Effector CD8-positive, alpha-beta T cell (primary cell): ENCODE data around the gene TMEM35B.
"Not testable (repeated sequence)": the region's sequence is repeated elsewhere in the genome, so short reads cannot be mapped to it uniquely, and the experiment has no call there.

ENCODE experiments used
- DNase-seq: peaks from one replicate; lab custom pipeline; 2025; lab: John Stamatoyannopoulos, UW
- total RNA-seq, 4 experiments: gene quantifications; one replicate each; lab custom pipeline; 2026; lab: John Stamatoyannopoulos, UW

TMEM35B gene
- total RNA-seq, result 0 to 0.49 (median 0.31) reads per million in 4 experiments

DNA sequence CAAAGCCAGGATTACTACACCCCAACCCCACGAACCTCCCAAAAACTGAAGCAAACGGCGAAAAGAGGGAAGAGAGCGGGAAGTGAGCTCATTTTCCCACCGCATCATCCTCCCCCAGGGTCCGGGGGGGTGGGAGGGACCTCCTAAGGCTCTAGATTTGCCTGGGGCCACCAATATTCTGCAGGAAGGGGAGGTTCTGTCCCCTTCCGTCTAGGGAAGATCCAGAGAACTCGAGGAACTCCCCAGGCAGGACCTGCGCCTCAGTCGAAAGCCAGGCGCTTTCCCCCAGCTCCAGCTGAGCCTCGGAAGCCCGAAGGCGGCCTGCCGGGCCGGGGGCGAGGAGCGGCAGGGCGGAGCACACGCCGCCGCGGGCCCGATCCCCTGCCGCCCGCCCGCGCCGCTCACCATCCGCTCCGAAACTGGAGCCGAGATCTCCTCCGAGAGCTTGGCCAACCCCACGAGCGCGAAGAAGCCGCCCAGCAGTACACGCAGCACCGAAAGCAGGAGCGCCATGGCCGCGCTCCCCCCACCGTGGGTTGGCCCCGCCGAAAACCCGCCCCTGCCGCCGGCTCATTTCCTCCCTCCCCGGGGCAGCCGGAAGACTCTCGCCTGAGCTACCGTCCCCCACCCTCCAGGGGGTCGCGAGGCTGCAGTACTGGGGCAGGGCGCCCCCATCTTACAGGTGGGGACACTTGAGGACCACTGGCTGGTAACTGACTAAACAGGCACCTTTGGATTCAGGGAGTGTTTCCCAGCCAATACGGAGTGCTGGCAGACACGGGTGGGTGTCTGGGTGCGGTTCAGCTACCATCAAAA lies at the start of gene TMEM35B:
TMEM35B (minus strand) TSS at position 555 of the 816 bp plus-strand sequence; CDS start at position 513, 42 bp downstream.
- peak; percentile 61 for DNase-seq

- no peak for DNase-seq
These were observed 48.2 kb upstream of the TMEM35B start for GRCh38 chr1:35033346-35033745.

GRCh38 chr1:35032384-35032739 lies 47.2 kb upstream of the TMEM35B start:
- no peak for DNase-seq

DNA sequence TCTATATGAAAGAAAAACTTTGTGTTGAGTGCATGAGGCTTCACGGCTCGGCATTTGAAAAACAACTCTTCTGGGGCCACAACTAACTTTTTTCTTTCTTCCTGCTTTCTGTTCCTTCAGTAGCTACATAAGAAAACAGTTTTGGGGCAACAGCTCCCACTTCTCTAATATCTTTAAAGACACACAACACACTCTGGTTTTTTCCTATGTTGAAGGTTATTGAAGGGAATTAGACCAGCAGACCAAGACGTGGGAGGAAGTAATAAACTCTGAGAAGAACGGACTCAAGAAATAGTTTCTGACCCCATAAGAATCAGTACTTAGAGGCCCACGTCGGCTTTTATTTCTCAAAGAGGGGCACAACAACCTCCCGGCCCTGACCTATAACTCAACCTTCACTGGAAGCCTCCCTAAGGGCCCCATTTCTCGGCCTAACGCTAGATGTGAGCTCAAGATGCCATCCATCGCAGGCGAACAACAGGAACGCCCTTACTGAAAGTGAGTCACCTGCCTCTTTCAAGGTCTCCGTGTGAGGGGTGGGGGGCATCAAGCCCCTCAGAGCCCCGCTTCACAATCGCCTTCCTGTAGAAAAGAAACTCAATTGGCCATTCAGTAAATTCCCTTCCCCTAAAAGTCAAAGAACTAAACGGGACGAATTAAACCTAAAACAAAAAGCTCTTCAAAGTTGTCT lies 45.8 kb upstream of the TMEM35B start:
- no peak for DNase-seq

DNA sequence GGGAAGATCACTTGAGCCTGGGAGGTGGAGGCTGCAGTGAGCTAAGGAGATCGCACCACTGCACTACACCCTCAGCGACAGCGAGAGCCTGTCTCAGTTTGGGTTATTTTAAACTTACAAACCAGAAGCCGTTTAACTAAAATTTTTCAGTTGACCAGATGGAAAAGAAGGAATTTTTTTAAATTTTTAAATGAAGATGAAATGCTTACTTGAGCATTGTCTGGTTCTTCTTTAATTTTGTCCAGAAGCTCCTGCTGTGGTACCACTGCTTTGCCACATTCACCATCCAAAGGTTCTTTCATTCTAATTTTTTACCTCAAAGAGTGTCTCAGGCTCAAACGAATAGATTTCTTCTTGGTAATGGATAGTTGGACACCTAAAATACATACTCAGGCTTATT lies 45.2 kb upstream of the TMEM35B start:
- DNase-seq, result no peak

DNA sequence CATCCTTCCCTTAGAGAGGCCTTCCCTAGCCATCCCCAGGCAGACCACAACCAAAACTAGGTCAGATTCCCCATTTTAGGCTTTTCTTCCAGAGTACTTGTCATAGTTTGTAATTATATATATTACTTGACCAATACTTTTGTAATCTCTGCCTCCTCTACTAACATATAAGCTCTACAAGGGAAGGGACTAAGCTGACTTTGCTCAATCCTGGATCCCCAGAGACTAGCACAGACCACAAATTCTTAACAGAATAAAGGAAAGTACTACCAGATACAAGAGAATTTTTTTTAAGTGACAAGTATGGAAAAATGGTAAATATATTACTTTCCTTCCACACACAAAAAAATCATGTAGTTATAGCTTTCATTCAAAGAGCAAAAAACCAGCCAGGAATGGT lies 44.6 kb upstream of the TMEM35B start:
- no peak for DNase-seq

GRCh38 chr1:35016406-35016805 lies 31.3 kb upstream of the TMEM35B start:
- DNase-seq, result no peak

DNA sequence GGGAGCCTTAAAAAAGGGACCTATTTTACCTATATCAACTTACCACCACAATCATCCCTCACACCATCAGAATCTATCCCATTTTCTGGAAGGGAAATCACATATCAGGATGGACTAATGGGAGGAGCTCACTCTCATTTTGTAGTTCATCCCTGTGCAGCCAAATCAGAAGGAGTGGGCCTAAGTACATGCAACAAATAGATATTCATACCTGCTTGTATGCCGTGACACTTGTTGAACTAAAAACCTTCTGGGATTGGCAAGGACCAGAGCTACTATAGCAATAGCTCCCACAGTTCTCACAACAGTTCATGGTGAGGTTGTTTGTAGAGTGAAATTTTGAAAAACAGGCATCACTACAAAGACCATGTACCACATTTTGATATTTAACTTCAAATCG lies 29.3 kb upstream of the TMEM35B start:
- DNase-seq, result no peak

DNA sequence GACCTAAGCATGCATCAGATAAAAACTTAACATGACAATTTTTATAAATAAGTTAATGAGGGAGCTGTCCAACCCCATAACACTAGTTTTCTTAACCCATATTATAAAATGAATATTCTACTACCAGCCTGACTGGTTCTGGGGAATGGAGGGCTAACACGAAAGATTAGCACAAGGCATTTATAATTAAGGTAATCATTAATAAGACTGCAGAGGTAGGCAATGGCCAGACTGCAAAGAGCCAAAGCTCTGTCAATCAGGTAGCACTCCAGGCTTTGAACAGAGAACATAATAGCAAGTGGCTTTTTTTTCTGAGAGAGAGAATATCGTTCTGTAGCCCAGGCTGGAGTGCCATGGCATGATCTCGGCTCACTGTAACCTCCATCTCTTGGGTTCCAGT lies 20.6 kb upstream of the TMEM35B start:
- no peak for DNase-seq

- no peak for DNase-seq
These were observed 16.6 kb upstream of the TMEM35B start for GRCh38 chr1:35001743-35002142.

DNA sequence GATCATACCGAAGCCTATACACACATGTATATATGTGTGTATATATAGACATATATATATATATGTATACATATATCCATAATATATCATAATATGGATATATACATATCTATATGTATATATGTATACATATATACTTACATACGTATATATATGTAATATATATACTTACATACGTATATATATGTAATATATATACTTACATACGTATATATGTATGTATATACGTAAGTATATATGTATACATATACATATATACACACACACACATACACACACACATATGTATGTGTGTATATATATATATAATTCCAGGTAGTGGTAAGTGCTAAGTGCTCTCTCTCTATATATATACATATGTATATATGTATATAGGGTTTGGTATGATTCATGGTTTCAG lies 9.7 kb upstream of the TMEM35B start:
- DNase-seq, result no peak

GRCh38 chr1:34988581-34988980 lies 3.4 kb upstream of the TMEM35B start:
- DNase-seq, result no peak

DNA sequence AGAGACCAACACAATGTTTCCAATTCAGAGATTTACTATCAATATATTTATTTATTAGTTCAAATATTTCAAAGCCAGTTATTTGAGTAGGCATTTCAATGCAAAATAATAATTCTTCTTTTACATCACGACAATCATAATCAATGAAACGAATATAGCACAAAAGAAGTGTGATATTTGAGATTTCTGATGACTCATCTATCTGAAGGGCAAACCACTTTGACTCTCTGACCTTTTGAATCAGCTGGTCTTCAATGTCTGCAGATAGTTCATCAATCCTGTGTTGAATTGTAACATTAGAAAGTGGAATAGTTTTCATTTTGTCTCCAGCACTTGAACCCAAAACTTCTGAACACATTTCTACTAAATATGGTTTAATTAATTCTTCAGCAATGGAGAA lies 3.0 kb upstream of the TMEM35B start:
- DNase-seq, result no peak

DNA sequence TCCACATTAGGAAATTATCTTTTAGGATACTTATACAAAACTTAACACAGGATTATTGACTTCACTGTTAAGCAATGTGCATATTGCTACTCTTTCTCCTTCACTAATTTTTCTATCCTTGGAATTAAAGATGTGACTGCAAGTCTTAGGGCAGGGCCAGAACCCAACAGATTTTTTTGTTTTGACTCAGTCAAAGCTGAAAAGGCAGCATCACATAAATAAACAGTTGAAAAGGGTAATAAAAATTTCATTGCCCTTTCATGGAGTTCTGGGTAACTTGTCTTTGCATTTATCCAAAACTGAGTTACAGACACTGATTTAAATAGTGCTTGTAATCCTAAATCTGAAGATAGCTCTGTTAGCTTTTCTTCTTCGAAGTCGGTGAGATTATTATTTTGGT lies 1.9 kb upstream of the TMEM35B start:
- no peak for DNase-seq

DNA sequence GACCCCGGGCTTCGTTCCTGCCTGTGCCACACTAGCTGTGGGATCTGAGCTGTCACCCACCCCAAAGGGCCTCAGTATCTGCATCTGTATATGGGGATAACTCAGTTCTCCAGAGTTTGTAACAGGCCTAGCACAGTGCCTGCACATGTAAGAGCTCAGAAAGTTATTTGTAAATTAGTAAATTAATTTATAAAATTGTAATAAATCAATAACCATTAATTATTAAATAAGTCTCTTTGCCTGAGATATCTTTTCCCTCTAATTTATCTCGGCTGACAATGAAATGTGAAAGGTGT lies 410 bp upstream of the TMEM35B start:
- not testable (repeated sequence) for DNase-seq

DNA sequence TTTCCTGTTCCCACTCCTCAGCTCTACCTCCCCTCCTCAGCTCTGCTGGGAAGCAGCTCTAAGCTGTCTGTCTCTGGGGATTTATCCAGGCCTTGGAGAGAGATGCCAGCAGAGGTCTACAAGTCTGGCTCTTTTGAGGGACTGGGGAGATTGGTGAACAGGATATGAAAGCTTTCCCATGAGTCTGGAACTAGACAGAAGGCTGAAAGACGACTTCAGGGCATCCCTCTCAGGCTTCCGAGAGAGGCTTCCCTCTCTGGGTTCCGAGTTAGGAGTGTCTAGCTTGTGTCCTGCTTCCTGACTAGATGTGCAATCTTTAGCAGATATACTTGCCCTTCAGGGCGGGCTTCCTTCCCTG lies 733 bp downstream of the TMEM35B start:
- no peak for DNase-seq

GRCh38 chr1:34983700-34984355 lies 1.3 kb downstream of the TMEM35B start:
- DNase-seq, result no peak

- no peak for DNase-seq
These were observed 2.2 kb downstream of the TMEM35B start for GRCh38 chr1:34982820-34983376.

DNA sequence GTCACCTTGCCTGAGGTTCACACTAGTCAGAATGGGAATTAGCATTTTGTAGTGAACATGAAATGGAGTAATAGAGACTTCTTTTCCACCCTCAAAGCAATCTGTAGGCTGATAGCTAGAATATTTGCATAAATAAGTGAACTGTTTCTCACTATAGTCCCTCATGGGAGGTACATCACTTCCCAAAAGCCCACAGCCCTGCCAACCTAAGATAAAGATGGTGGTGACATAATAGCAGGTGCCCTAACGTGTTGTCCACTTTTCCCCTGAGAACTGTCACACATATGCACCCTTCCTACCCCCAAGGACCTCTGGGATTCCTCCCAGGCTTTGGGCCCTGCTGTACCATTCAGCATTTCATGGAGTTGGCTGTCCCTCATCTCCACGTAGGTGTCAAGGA lies 4.4 kb downstream of the TMEM35B start:
- DNase-seq, result no peak

- no peak for DNase-seq
These were observed 6.2 kb downstream of the TMEM35B start for GRCh38 chr1:34978921-34979320.

DNA sequence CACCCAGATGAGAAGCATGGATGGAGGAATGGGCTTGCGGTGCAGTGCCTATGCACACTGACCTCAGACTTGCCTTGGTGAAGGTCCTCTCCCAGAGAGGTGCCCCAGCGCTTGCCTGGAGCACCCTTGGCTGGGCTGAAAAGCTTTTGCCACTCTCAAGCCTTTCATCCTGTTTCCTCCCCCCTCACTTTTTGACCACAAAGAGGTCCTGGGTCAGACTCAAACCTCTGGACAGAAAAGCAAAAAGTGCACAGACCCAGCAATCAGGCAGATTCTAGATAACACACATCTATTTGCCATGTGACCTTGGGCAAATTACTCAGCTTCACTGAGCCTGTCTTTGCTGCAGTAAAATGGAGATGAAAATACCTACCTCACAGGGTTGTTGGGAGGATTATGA lies 7.3 kb downstream of the TMEM35B start:
- no peak for DNase-seq

DNA sequence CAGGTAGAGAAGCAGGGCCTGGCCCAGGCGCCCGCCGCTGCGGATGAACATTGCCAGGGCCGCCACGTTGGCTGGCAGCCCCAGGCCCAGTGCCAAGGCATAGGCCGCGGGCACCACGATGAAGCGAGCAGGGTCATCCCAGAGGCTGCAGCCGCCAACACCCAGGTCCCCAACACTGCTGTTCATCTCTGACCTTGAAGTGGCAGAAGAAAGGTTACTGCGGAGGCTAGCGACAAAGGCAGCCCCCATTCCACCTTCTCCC lies 8.0 kb downstream of the TMEM35B start:
- no peak for DNase-seq
